Brain microvascular endothelial cell (primary cell): Measurements from ENCODE around the gene CFAP97.
"Not testable (repeated sequence)": the region's sequence is repeated elsewhere in the genome, so short reads cannot be mapped to it uniquely, and the experiment has no call there.

ENCODE experiments used
- DNase-seq: peaks from one replicate; pipeline ENCODE4 v3.0.0-alpha.2; 2020
- H3K27ac ChIP-seq: fragments of 250-450 bp; sonication (Bioruptor Pico); 2 replicates; pipeline ENCODE4 v1.5.1; 2020; ENCODE audit warnings: mild to moderate bottlenecking, moderate library complexity
- H3K27me3 ChIP-seq: fragments of 250-450 bp; sonication (Bioruptor Pico); replicated peaks from 2 replicates; pipeline ENCODE4 v1.5.1; 2020; ENCODE audit warnings: mild to moderate bottlenecking
- H3K36me3 ChIP-seq: fragments of 250-450 bp; sonication (Bioruptor Pico); replicated peaks from 2 replicates; pipeline ENCODE4 v1.5.1; 2020; ENCODE audit warnings: mild to moderate bottlenecking
- H3K4me3 ChIP-seq: 2 replicates; pipeline ENCODE4 v1.5.1; 2011; ENCODE audit warnings: low read depth, mild to moderate bottlenecking, control low read depth, low read length, moderate library complexity
- in situ Hi-C: cut with HindIII; loops from 2 replicates; pipeline ENCODE4 v1.10.0; 2017; ENCODE audit warnings: low sequenced_read_pairs, low pct_ligation_motif_present
- TF ChIP-seq, protein P1 (sequence below): IDR thresholded peaks from 2 replicates; pipeline ENCODE4 v1.5.1; 2011; ENCODE audit warnings: low read depth, mild to moderate bottlenecking, moderate library complexity, low read length, control low read depth, inconsistent platforms; ENCODE audit errors: missing control alignments

Gene CFAP97

DNA sequence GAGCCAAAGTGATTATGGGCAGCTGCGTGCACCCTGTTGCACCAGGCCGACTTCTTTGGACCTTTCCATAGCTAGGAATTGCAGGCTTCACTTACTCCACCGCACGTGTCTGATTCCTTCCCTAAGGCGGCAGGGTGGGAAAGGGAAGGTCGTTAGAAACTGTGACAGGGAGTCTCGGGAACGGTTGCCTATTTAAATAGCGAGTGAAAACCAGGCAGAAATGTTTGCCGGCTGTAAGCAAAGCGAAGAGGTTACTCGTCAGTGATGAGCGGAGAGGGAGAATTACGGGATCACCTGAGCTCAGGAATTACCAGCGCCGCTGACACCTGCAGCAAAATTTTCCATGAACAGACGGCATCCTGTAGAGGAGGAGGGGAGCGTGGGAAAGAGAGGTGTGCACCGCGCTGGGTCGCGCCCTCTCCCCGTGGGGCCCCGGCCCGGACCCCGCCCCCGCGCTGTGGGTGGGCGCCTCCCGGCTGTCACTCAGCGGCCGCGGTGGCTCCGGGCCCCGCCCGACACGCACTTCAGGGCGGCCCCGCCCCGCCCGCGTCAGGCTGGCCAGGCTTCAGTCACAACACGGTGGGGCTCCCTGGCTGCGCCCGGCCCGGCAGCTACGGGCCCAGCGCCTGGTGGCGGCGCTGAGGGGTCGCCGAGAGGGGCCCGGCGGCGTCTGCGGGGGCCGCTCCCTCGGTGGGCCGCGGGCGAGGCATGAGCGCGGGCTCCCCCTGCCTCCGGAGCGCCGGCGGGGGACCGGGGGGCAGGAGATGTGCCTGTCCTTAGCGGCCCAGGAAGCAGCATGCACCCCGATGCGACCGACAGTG lies 5.4 kb upstream of the CFAP97 start, which contains the start of gene SNX25:
TSS of gene SNX25 (plus strand) at position 568 of the 821 bp plus-strand sequence. CDS start at position 797, 229 bp downstream.
- no peaks in the 10 kb centered on the region for H3K36me3 ChIP-seq
- in situ Hi-C loops = no loop called here
- TF ChIP-seq, protein P1, sequence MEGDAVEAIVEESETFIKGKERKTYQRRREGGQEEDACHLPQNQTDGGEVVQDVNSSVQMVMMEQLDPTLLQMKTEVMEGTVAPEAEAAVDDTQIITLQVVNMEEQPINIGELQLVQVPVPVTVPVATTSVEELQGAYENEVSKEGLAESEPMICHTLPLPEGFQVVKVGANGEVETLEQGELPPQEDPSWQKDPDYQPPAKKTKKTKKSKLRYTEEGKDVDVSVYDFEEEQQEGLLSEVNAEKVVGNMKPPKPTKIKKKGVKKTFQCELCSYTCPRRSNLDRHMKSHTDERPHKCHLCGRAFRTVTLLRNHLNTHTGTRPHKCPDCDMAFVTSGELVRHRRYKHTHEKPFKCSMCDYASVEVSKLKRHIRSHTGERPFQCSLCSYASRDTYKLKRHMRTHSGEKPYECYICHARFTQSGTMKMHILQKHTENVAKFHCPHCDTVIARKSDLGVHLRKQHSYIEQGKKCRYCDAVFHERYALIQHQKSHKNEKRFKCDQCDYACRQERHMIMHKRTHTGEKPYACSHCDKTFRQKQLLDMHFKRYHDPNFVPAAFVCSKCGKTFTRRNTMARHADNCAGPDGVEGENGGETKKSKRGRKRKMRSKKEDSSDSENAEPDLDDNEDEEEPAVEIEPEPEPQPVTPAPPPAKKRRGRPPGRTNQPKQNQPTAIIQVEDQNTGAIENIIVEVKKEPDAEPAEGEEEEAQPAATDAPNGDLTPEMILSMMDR = no peak
- peak within 1 kb of the TSS; percentile 96 for H3K4me3 ChIP-seq
- H3K27me3 ChIP-seq = no peaks in the 10 kb centered on the region
- peak within 1 kb of the TSS; percentile 43 for H3K27ac ChIP-seq
- peak; percentile 71 for DNase-seq

DNA sequence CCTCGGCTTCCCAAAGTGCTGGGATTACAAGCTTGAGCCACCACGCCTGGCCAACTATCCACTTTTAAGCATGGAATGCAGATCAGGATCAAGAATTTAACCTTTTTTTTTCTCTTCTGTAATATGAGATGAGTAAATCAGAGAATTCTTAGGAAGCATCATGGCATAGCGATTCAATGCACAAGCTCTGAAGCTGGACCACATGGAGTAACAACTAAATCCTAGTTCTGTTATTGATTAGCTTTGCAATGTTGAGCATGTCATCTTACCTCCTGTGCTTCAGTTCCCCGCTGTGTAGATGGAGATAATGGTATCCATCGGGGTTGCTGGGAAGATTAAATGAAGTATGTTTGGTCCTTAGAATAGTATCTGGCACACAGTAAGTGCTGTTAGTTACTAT lies 3.7 kb upstream of the CFAP97 start:
- no peak overlapping the region for H3K4me3 ChIP-seq
- no peak for DNase-seq
- no peaks in the 10 kb centered on the region for H3K27me3 ChIP-seq
- no peak overlapping the region for H3K27ac ChIP-seq
- in situ Hi-C loops = no loop called here
- TF ChIP-seq, protein P1 = no peak
- no peaks in the 10 kb centered on the region for H3K36me3 ChIP-seq

DNA sequence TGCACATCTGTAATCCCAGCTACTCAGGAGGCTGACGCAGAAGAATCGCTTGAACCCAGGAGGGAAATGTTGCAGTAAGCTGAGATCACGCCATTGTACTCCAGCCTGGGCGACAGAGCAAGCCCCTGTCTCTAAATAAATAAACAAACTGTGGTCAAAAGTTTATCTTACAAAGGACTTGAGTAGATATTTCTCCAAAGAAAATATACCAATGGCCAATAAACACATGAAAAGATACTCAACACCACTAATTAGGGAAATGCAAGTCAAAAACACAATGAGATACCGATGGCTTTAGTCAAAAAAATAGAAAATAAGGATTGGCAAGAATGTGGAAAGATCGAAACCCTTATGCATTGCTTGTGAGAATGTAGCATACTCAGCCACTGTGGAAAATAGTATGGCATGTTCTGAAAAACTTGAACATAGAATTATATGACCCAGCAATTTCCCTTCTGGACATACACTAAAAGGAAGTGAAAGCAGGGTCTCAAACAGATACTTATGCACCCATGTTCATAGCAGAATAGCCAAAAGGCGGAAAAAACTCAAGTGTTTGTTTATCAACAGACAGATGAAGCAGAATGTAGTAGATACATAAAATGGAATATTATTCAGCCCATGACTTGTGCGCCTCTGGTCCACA lies 2.0 kb upstream of the CFAP97 start:
- TF ChIP-seq, protein P1 = no peak
- in situ Hi-C loops = no loop called here
- DNase-seq = no peak
- Histone ChIP-seq H3K36me3 (no peaks in the 10 kb centered on the region), H3K4me3 (no peak overlapping the region), H3K27me3 (no peaks in the 10 kb centered on the region), H3K27ac (no peak overlapping the region)

DNA sequence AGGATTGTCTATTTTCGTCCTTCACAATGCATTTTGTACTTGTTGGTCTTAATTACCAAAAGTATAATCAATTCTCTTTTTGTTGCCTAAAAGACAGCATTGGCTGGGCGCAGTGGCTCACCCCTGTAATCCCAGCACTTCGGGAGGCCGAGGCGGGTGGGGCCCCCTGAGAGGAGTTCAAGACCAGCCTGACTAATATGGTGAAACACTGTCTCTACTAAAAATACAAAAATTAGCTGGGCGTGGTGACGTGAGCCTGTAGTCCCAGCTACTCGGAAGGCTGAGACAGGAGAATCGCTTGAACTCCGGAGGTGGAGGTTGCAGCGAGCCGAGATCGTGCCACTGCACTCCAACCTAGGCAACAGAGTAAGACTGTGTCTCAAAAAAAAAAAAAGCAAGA lies 1.3 kb upstream of the CFAP97 start:
- H3K27me3 ChIP-seq, H3K27ac ChIP-seq, DNase-seq, H3K36me3 ChIP-seq, in situ Hi-C loops, H3K4me3 ChIP-seq: not testable (repeated sequence)

DNA sequence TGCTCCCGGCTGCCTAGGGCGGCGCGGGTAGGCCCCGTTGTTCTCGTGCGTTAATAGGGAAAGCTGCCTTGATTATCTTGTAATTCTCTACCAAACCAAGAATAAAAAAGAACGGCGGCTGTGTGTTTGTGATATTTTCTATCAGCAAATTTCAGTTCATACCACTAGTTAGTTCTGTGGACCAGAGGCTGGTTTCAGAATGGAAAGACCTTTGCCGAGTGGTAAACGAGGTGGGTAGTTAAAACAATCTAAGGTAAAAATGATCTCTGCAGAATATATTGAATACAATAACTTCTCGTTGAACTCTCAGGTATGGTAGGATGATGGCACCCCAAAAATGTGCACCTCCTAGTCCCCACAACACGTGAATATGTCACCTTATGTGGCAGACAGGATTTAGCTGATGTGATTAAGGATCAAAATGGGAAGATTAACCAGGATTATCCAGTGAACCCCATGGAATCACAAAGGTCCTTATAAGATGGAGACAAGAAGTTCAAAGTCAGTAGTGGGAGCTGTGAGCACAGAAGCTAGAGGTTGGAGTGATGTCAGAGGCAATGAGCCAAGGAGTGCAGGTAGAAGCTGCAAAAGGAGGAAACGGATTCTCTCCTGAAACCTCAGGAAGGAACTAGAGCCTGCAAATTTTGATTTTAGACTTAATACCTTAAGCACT lies 574 bp upstream of the CFAP97 start:
- peak overlapping the region; percentile 86 for H3K27ac ChIP-seq
- TF ChIP-seq, protein P1 = no peak

DNA sequence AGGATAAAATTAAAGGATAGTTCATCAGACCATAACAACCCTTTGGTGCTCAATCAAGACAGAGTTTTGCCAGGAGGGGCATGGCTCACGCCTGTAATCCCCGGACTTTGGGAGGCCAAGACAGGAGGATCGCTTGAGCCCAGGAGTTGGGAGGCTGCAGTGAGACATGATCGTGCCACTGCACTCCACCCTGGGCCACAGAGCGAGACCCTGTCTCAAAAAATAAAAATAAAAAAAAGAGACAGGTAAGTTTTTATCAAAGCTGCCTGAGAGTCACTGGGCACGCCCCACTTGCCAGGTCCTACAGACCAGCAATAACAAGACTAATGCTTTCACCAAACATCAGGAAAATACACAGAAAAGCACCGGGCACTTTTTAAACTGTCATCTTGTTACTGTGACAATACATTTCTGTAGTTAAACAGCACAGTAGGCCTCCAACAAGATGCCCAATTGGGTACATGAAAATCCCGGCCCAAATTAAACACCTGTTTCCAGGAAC lies 765 bp downstream of the CFAP97 start:
- peak overlapping the region; percentile 86 for H3K27ac ChIP-seq
- no peaks in the 10 kb centered on the region for H3K27me3 ChIP-seq
- no peaks in the 10 kb centered on the region for H3K36me3 ChIP-seq
- no peak for DNase-seq
- TF ChIP-seq, protein P1 = no peak
- H3K4me3 ChIP-seq = peak overlapping the region; percentile 55
- in situ Hi-C loops = no loop called here

More for the DNA sequence above, 574 bp upstream of the CFAP97 start:
- DNase-seq = no peak
- Histone ChIP-seq H3K4me3 (peak overlapping the region; percentile 55), H3K27me3 (no peaks in the 10 kb centered on the region), H3K36me3 (no peaks in the 10 kb centered on the region)
- in situ Hi-C loops = no loop called here
